Endothelial cell of umbilical vein (primary cell): ENCODE measurements around the gene ZNF511. TPM values are rescaled to one million over a fixed set of nuclear protein-coding genes. Genes with fewer than 3 reads are reported as not detected.

ENCODE experiments used
- BruUV-seq: library from RNA; stranded (reverse); fragments of 400-500 nt; replicated peaks from 2 replicates; lab custom pipeline; 2021; lab: Mats Ljungman, UMichigan
- CTCF ChIA-PET: fragments of 300-600, 350-600 bp; sonication (Branson Sonifier 250); formaldehyde crosslinking; loops from one replicate; lab custom pipeline; 2021; ENCODE audit warnings: antibody characterized with exemption, inconsistent platforms; lab: Charles Lee
- POLR2A ChIA-PET: fragments of 300-600, 350-600 bp; sonication (Branson Sonifier 250); formaldehyde crosslinking; loops from one replicate; lab custom pipeline; 2021; ENCODE audit warnings: antibody characterized with exemption, inconsistent platforms; lab: Charles Lee
- DNase-seq: peaks from one replicate; pipeline ENCODE4 v3.0.0-alpha.2; 2011; ENCODE audit warnings: low read depth, low spot score
- FAIRE-seq: peaks from 2 replicates; lab custom pipeline; 2011; peaks lifted over from hg19 to GRCh38; lab: Jason Lieb, UNC
- H2AFZ ChIP-seq: 2 replicates; pipeline ENCODE4 v1.6.0; 2012; ENCODE audit warnings: low read depth, low read length, control low read depth, inconsistent platforms
- H3K27ac ChIP-seq: 2 replicates; pipeline ENCODE4 v1.5.1; 2011; ENCODE audit warnings: low read depth, mild to moderate bottlenecking, control low read depth, low read length, moderate library complexity; ENCODE audit not compliant: insufficient read depth
- H3K27me3 ChIP-seq, 2 experiments: 2 replicates each; pipeline versions ENCODE4 v1.6.0 to v1.6.1; 2011; ENCODE audit warnings: low read length in 2 of 2, mixed read lengths in 1 of 2; ENCODE audit not compliant: control insufficient read depth in 2 of 2, insufficient read depth in 2 of 2
- H3K36me3 ChIP-seq, 2 experiments: 2 replicates in 1 of 2; 3 replicates in 1 of 2; pipeline ENCODE4 v1.5.1; 2011; ENCODE audit warnings: low read length in 2 of 2, mild to moderate bottlenecking in 1 of 2, moderate library complexity in 1 of 2; ENCODE audit not compliant: control insufficient read depth in 2 of 2, insufficient read depth in 2 of 2; ENCODE audit errors: extremely low read depth in 1 of 2
- H3K4me1 ChIP-seq: 3 replicates; pipeline ENCODE4 v1.5.1; 2011; ENCODE audit warnings: mild to moderate bottlenecking, low read length; ENCODE audit not compliant: control insufficient read depth, insufficient read depth; ENCODE audit errors: extremely low read depth
- H3K4me2 ChIP-seq: 2 replicates; pipeline ENCODE4 v1.6.1; 2011; ENCODE audit warnings: low read length, control low read depth, mixed read lengths; ENCODE audit not compliant: insufficient read depth
- H3K4me3 ChIP-seq, 3 experiments: fragments of 200-600 bp in 1 of 3; sonication (generic), shearing (Covaris generic) in 1 of 3; replicated peaks in 1 of 3; 2 replicates each; pipeline ENCODE4 v1.5.1; 2011 to 2016; ENCODE audit warnings: control low read depth in 3 of 3, low read length in 3 of 3, mild to moderate bottlenecking in 2 of 3, inconsistent platforms in 1 of 3, low read depth in 1 of 3, moderate library complexity in 1 of 3; ENCODE audit not compliant: insufficient read depth in 1 of 3
- H3K79me2 ChIP-seq: 2 replicates; pipeline ENCODE4 v1.6.0; 2012; ENCODE audit warnings: low read length, inconsistent platforms; ENCODE audit not compliant: control insufficient read depth, insufficient read depth
- H3K9ac ChIP-seq: replicated peaks from 2 replicates; pipeline ENCODE3; 2011; ENCODE audit warnings: low read length, control low read depth; ENCODE audit not compliant: insufficient read depth; ENCODE audit errors: extremely low read depth
- H3K9me1 ChIP-seq: replicated peaks from 3 replicates; pipeline ENCODE4 v1.6.0; 2011; ENCODE audit warnings: mild to moderate bottlenecking, low read length; ENCODE audit not compliant: control insufficient read depth, insufficient read depth; ENCODE audit errors: extremely low read depth
- H3K9me3 ChIP-seq: replicated peaks from 2 replicates; pipeline ENCODE4 v1.5.1; 2012; ENCODE audit warnings: low read length, inconsistent platforms; ENCODE audit not compliant: control insufficient read depth, insufficient read depth
- H4K20me1 ChIP-seq: replicated peaks from 2 replicates; pipeline ENCODE3; 2011; ENCODE audit warnings: mild to moderate bottlenecking, low read length; ENCODE audit not compliant: control insufficient read depth, insufficient read depth; ENCODE audit errors: extremely low read depth
- EZH2 ChIP-seq: IDR thresholded peaks from 2 replicates; pipeline ENCODE4 v1.6.1; 2012; ENCODE audit warnings: borderline replicate concordance, low read depth, mild to moderate bottlenecking, moderate library complexity, low read length, inconsistent platforms; ENCODE audit not compliant: severe bottlenecking
- FOS ChIP-seq: IDR thresholded peaks from 2 replicates; pipeline ENCODE4 v1.6.1; 2011; ENCODE audit warnings: mild to moderate bottlenecking, low read length, moderate library complexity, borderline replicate concordance; ENCODE audit not compliant: insufficient read depth
- GATA2 ChIP-seq: IDR thresholded peaks from 2 replicates; pipeline ENCODE4 v1.7.0; 2011; ENCODE audit warnings: low read depth, mild to moderate bottlenecking, moderate library complexity, mixed read lengths, low read length; ENCODE audit not compliant: insufficient read length, insufficient read depth
- JUN ChIP-seq: IDR thresholded peaks from 2 replicates; pipeline ENCODE4 v1.6.1; 2011; ENCODE audit warnings: borderline replicate concordance, low read depth; ENCODE audit not compliant: insufficient read length, insufficient read depth
- MYC ChIP-seq: IDR thresholded peaks from one replicate; pipeline ENCODE4 v1.6.1; 2011; ENCODE audit warnings: mild to moderate bottlenecking, low read depth, low read length
- POLR2A ChIP-seq: IDR thresholded peaks from 2 replicates; pipeline ENCODE4 v1.6.1; 2012; ENCODE audit warnings: low read depth, mild to moderate bottlenecking, control low read depth, low read length
- POLR2AphosphoS5 ChIP-seq: IDR thresholded peaks from 2 replicates; pipeline ENCODE4 v1.6.1; 2012; ENCODE audit warnings: low read depth, mild to moderate bottlenecking, control low read depth, low read length, moderate library complexity; ENCODE audit not compliant: insufficient read depth
- dilution Hi-C: fragments of 300-500 bp; cut with MboI; formaldehyde crosslinking; loops from one replicate; pipeline ENCODE4 v1.15.0; 2019; ENCODE audit warnings: low sequenced_read_pairs; ENCODE audit not compliant: extremely low pct_ligation_motif_present
- intact Hi-C: fragments of 100-400 bp; cut with micrococcal nuclease; formaldehyde crosslinking; loops from one replicate; pipeline ENCODE4 v1.10.0; 2022
- polyA plus RNA-seq, 4 experiments: library from polyadenylated mRNA; depleted of rRNA in 3 of 4; stranded (reverse) in 3 of 4; unstranded in 1 of 4; fragments of >200 nt; gene quantifications; 2 replicates each; pipeline versions ENCODE4 v1.2.1 to v1.2.3, GENCODE V29; 2011 to 2012; ENCODE audit warnings: missing spikeins in 1 of 4
- total RNA-seq: library from RNA; stranded (reverse); gene quantifications from 2 replicates; pipeline ENCODE4 v1.2.3, GENCODE V29; 2021
- TF ChIP-seq, protein P1 (sequence below), 2 donors: IDR thresholded peaks; 1 replicate in 1 of 2; 2 replicates in 1 of 2; pipeline ENCODE4 v1.5.1; 2011; ENCODE audit warnings: low read length in 2 of 2, mild to moderate bottlenecking in 2 of 2, moderate library complexity in 2 of 2, control low read depth in 1 of 2, inconsistent platforms in 1 of 2, low read depth in 1 of 2; ENCODE audit not compliant: insufficient read depth in 1 of 2; ENCODE audit errors: extremely low read depth in 1 of 2
- TF ChIP-seq, protein P2 (sequence below): IDR thresholded peaks from 2 replicates; pipeline ENCODE4 v1.6.1; 2011; ENCODE audit not compliant: insufficient read depth, insufficient read length

ZNF511 gene
- total and polyA plus RNA-seq, 2 donors (not counting 3 experiments of a cell fraction or from before 2014, with no cell fraction given): 25.6 to 37.9 TPM

- no peak overlapping the region for H3K27ac ChIP-seq
- dilution Hi-C loops: no loop called here
- FAIRE-seq: no peak
- H2AFZ ChIP-seq: no peak overlapping the region
- H3K9me1 ChIP-seq: no peaks in the 10 kb centered on the region
- intact Hi-C loops: loop anchor here (5.0 kb wide), 1 partner anchor 413 kb away; no protein-coding TSS in a partner anchor
- ChIA-PET CTCF (interaction anchor here (0.9 to 3.6 kb wide), 3 partner anchors 10 to 660 kb away, joined by 3 to 13 read pairs (median 7); no protein-coding TSS in a partner anchor), POLR2A (no interaction called here)
- H3K4me1 ChIP-seq: no peaks in the 10 kb centered on the region
- TF ChIP-seq GATA2: no peak
- no peak for TF ChIP-seq POLR2A
- TF ChIP-seq POLR2AphosphoS5: no peak
- TF ChIP-seq, protein P1, sequence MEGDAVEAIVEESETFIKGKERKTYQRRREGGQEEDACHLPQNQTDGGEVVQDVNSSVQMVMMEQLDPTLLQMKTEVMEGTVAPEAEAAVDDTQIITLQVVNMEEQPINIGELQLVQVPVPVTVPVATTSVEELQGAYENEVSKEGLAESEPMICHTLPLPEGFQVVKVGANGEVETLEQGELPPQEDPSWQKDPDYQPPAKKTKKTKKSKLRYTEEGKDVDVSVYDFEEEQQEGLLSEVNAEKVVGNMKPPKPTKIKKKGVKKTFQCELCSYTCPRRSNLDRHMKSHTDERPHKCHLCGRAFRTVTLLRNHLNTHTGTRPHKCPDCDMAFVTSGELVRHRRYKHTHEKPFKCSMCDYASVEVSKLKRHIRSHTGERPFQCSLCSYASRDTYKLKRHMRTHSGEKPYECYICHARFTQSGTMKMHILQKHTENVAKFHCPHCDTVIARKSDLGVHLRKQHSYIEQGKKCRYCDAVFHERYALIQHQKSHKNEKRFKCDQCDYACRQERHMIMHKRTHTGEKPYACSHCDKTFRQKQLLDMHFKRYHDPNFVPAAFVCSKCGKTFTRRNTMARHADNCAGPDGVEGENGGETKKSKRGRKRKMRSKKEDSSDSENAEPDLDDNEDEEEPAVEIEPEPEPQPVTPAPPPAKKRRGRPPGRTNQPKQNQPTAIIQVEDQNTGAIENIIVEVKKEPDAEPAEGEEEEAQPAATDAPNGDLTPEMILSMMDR (IDR thresholded peaks at IDR 0.05; ENCODE audit: extremely low read depth in 1 of 2, insufficient read depth in 1 of 2, low read depth in 1 of 2, low read length in 2 of 2): no peak
- TF ChIP-seq EZH2: no peak
- TF ChIP-seq, protein P2, sequence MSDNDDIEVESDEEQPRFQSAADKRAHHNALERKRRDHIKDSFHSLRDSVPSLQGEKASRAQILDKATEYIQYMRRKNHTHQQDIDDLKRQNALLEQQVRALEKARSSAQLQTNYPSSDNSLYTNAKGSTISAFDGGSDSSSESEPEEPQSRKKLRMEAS: no peak
- no peak for TF ChIP-seq JUN
- no peak for TF ChIP-seq MYC
- TF ChIP-seq FOS: no peak
- H3K9ac ChIP-seq: no peak overlapping the region
- no peak overlapping the region for H3K4me2 ChIP-seq
- peaks cover 0 to 3% of the 10 kb centered on the region in 2 experiments for H3K27me3 ChIP-seq
- H3K4me3 ChIP-seq: no peak overlapping the region
- no peaks in the 10 kb centered on the region for H4K20me1 ChIP-seq
- no TSS peak for BruUV-seq
- H3K9me3 ChIP-seq: no peaks in the 10 kb centered on the region
- H3K79me2 ChIP-seq: no peaks in the 10 kb centered on the region
- H3K36me3 ChIP-seq: peaks cover 3 to 5% of the 10 kb centered on the region in 2 experiments
- no peak for DNase-seq
Observed at GRCh38 chr10:133314911-133315310, 6.2 kb downstream of the ZNF511 start.
